Measurements from ENCODE around the gene SSBP1. TPM values are rescaled to one million over a fixed set of nuclear protein-coding genes. Genes with fewer than 3 reads are reported as not detected.
A peak's percentile ranks its signal among the peaks of the same experiment; 100 is the strongest.

Gene SSBP1
- total and polyA plus RNA-seq, 2 experiments from 2014 or later: 283 to 1,006 TPM

DNA sequence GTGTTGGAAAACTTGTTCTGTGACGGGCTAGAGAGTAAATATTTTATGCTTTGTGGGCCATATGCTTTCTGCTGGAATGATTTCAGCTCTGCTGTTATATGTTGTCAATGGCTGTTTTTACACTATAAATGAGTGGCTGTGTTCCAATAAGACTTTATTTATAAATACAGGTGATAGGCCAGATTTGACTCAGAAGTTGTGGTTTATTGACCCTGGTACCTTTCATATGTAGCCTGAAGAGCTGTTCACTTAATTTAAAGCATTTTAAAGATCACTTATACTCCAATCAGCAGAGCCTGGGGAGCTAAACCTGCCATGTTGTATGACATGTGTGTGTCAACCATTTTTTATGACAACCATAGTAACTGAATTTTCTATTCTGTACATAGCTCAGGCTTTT lies 9.1 kb upstream of the SSBP1 start (continued):
- TF ChIP-seq, protein P1, sequence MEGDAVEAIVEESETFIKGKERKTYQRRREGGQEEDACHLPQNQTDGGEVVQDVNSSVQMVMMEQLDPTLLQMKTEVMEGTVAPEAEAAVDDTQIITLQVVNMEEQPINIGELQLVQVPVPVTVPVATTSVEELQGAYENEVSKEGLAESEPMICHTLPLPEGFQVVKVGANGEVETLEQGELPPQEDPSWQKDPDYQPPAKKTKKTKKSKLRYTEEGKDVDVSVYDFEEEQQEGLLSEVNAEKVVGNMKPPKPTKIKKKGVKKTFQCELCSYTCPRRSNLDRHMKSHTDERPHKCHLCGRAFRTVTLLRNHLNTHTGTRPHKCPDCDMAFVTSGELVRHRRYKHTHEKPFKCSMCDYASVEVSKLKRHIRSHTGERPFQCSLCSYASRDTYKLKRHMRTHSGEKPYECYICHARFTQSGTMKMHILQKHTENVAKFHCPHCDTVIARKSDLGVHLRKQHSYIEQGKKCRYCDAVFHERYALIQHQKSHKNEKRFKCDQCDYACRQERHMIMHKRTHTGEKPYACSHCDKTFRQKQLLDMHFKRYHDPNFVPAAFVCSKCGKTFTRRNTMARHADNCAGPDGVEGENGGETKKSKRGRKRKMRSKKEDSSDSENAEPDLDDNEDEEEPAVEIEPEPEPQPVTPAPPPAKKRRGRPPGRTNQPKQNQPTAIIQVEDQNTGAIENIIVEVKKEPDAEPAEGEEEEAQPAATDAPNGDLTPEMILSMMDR (conservative IDR thresholded peaks at IDR 0.05; ENCODE audit: low read depth in 2 of 2): no peak
- TF ChIP-seq, protein P2, sequence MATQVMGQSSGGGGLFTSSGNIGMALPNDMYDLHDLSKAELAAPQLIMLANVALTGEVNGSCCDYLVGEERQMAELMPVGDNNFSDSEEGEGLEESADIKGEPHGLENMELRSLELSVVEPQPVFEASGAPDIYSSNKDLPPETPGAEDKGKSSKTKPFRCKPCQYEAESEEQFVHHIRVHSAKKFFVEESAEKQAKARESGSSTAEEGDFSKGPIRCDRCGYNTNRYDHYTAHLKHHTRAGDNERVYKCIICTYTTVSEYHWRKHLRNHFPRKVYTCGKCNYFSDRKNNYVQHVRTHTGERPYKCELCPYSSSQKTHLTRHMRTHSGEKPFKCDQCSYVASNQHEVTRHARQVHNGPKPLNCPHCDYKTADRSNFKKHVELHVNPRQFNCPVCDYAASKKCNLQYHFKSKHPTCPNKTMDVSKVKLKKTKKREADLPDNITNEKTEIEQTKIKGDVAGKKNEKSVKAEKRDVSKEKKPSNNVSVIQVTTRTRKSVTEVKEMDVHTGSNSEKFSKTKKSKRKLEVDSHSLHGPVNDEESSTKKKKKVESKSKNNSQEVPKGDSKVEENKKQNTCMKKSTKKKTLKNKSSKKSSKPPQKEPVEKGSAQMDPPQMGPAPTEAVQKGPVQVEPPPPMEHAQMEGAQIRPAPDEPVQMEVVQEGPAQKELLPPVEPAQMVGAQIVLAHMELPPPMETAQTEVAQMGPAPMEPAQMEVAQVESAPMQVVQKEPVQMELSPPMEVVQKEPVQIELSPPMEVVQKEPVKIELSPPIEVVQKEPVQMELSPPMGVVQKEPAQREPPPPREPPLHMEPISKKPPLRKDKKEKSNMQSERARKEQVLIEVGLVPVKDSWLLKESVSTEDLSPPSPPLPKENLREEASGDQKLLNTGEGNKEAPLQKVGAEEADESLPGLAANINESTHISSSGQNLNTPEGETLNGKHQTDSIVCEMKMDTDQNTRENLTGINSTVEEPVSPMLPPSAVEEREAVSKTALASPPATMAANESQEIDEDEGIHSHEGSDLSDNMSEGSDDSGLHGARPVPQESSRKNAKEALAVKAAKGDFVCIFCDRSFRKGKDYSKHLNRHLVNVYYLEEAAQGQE (IDR thresholded peaks at IDR 0.05; ENCODE audit: unreplicated experiment): no peak
- TF ChIP-seq ZNF331 (CRISPR knock-in tag; IDR thresholded peaks at IDR 0.05; ENCODE audit: low read depth): no peak
- TF ChIP-seq, protein P3, sequence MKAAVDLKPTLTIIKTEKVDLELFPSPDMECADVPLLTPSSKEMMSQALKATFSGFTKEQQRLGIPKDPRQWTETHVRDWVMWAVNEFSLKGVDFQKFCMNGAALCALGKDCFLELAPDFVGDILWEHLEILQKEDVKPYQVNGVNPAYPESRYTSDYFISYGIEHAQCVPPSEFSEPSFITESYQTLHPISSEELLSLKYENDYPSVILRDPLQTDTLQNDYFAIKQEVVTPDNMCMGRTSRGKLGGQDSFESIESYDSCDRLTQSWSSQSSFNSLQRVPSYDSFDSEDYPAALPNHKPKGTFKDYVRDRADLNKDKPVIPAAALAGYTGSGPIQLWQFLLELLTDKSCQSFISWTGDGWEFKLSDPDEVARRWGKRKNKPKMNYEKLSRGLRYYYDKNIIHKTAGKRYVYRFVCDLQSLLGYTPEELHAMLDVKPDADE (IDR thresholded peaks at IDR 0.05): no peak
- no peak for TF ChIP-seq NANOG (IDR thresholded peaks at IDR 0.05; ENCODE audit: borderline replicate concordance)

DNA sequence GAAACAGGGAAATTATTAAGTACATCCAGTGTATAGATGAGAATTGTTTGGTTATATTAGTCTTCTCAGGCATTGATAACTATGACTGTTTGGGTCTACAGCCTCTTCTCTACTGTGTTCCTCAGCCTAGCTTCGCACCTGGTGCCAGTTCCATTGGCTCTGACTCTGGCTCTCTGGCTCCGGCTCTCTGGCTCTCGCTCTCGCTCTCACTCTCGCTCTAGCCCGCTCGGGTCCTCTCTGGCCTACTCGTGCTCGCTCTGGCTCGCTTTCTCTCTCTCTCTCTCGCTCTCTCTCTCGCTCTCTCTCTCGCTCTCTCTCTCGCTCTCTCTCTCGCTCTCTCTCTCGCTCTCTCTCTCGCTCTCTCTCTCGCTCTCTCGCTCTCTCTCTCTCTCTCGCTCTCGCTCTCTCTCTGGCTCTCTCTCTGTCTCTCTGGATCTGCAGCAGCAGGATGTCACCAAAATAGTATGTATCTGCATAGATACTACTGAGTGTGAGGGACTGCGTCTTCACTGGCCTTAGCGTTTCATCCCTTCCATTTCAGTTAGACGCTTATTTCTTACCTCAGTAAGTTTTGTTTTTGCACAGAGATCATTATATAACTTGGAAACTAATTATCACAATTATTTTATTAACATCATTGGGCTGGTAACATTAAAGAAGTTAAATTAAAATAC lies 6.5 kb upstream of the SSBP1 start:
- Histone ChIP-seq H3K27me3 (ENCODE audit: insufficient read depth) (no peaks in the 10 kb centered on the region), H3K27ac (ENCODE audit: low read depth) (no peak overlapping the region), H2AFZ (no peak overlapping the region), H3K9me2 (ENCODE audit: insufficient read depth) (no peaks in the 10 kb centered on the region), H3F3A (replicated peaks; ENCODE audit: low read depth) (no peaks in the 10 kb centered on the region), H3K4me1 (ENCODE audit: insufficient read depth) (no peaks in the 10 kb centered on the region), H3K79me2 (replicated peaks; ENCODE audit: insufficient read depth) (no peaks in the 10 kb centered on the region), H3K36me3 (ENCODE audit: insufficient read depth) (no peaks in the 10 kb centered on the region), H3K4me2 (no peak overlapping the region), H3K4me3 (no peak overlapping the region), H4K20me1 (replicated peaks; ENCODE audit: insufficient read depth) (no peaks in the 10 kb centered on the region)
- no peak overlapping the region for H3K27ac Mint-ChIP-seq
- H3K27me3 Mint-ChIP-seq (ENCODE audit: insufficient read depth, low read depth, poor library complexity): peaks cover 2% of the 10 kb centered on the region
- H3K9me3 Mint-ChIP-seq: no peaks in the 10 kb centered on the region
- H3K36me3 Mint-ChIP-seq (ENCODE audit: low read depth): no peaks in the 10 kb centered on the region
- H3K4me3 Mint-ChIP-seq: no peak overlapping the region
- TF ChIP-seq EZH2 (IDR thresholded peaks at IDR 0.05; ENCODE audit: low read depth, unreplicated experiment) (no peak), STAT1 (IDR thresholded peaks at IDR 0.05; ENCODE audit: unreplicated experiment) (no peak), CREB1 (CRISPR knock-in tag; IDR thresholded peaks at IDR 0.05; ENCODE audit: low read depth) (no peak), JUNB (IDR thresholded peaks at IDR 0.05; ENCODE audit: unreplicated experiment) (no peak), POLR2AphosphoS5 (IDR thresholded peaks at IDR 0.05; ENCODE audit: low read depth) (no peak)
- TF ChIP-seq, protein P1 (conservative IDR thresholded peaks at IDR 0.05; ENCODE audit: low read depth in 2 of 2): no peak
- TF ChIP-seq, protein P2 (IDR thresholded peaks at IDR 0.05; ENCODE audit: unreplicated experiment): no peak
- TF ChIP-seq, protein P3 (IDR thresholded peaks at IDR 0.05): no peak
- H3K4me1 Mint-ChIP-seq: peaks cover 3% of the 10 kb centered on the region; the same call in 1 of the 3 replicates
- ATAC-seq (peak; percentile 80), DNase-seq (ENCODE audit: low spot score) (no peak)
